Pancreas (tissue), 10 donors: Measurements from ENCODE around the gene HCFC1R1. TPM values are rescaled to one million over a fixed set of nuclear protein-coding genes. Genes with fewer than 3 reads are reported as not detected.

Source experiments
- ATAC-seq, 4 donors: fragments of 200-7000 bp; cut with Tn5 transposase; one replicate each; pipeline versions ENCODE4 v1.8.0 to v1.9.1; 2020; ENCODE audit warnings: mild to moderate bottlenecking in 4 of 4, moderate library complexity in 4 of 4
- DNase-seq, 6 donors: peaks; one replicate each; pipeline ENCODE4 v3.0.0-alpha.2; 2020
- FAIRE-seq: peaks from 2 replicates; lab custom pipeline; 2012; peaks lifted over from hg19 to GRCh38; lab: Jason Lieb, UNC
- H3K27ac ChIP-seq, 4 donors: fragments of 200-600 bp; sonication (generic); 1 replicate in 3 of 4; 2 replicates in 1 of 4; pipeline versions ENCODE4 v1.5.0 to v1.8.0; 2020
- H3K27me3 ChIP-seq, 4 donors: fragments of 200-600 bp; one replicate each; pipeline ENCODE4 v1.8.0; 2021
- H3K36me3 ChIP-seq, 3 donors: fragments of 200-600 bp; sonication (generic) in 1 of 3; one replicate each; pipeline versions ENCODE4 v1.5.0 to v1.8.0; 2020 to 2021
- H3K4me1 ChIP-seq, 3 donors: fragments of 200-600 bp; one replicate each; pipeline ENCODE4 v1.8.0; 2021
- H3K4me3 ChIP-seq, 4 donors: fragments of 200-600 bp; sonication (generic) in 2 of 4; one replicate each; pipeline versions ENCODE4 v1.5.0 to v1.8.0; 2020 to 2021
- H3K9me3 ChIP-seq, 4 donors: fragments of 200-600 bp; one replicate each; pipeline ENCODE4 v1.8.0; 2021
- WGBS, 2 donors: extraction: QIAGEN DNeasy Blood & Tissue Kit; methylation state at CpG; one replicate each; pipeline ENCODE4 v1.1.7; 2013; 5-methylcytosine and 5-hydroxymethylcytosine counted together
- intact Hi-C, 3 donors: fragments of 100-400 bp; cut with DNase I; formaldehyde crosslinking; loops; one replicate each; pipeline versions ENCODE4 v1.11.1 to v1.14.2; 2022
- polyA plus RNA-seq, 2 donors: library from polyadenylated mRNA; stranded (reverse); fragments of 200-250 nt; gene quantifications; one replicate each; pipeline ENCODE4 v1.2.3, GENCODE V29; 2013
- total RNA-seq, 6 donors: library from RNA; stranded (reverse); fragmentation: NEBNext Ultra II Directional in 4 of 6; extraction: Animal tissue kit (Norgen Biotek cat#: 25700) in 4 of 6; gene quantifications; one replicate each; pipeline versions ENCODE4 v1.2.1 to v1.2.4, GENCODE V29; 2021 to 2023
- TF ChIP-seq, protein P1 (sequence below), 4 donors: fragments of 200-600 bp; sonication (generic) in 3 of 4; IDR thresholded peaks; one replicate each; pipeline versions ENCODE4 v1.5.0 to v1.8.0; 2021; ENCODE audit warnings: antibody characterized with exemption in 4 of 4
- donor health status: healthy with polysubstance abuse.
- donor health status: DM: no; HTN: no; CAD: no; lungs with moderate emphysema.
- donor health status: DM: no; HTN: no; CAD: no.
- donor health status: control.
- donor health status: control.
- donor health status: Bipolar disorder and iron deficiency.
- donor health status: DM: yes; HTN: yes; CAD: no.
- donor health status: DM: no; HTN: no; CAD: no.
- donor health status: DM: no; HTN: no; CAD: no.
- donor health status: DM: yes; HTN: yes; CAD: no.

The HCFC1R1 gene
- total and polyA plus RNA-seq, 8 donors, result 10.5 to 119 (median 14.4) TPM

- peak in 1 of 6 donors; percentile 39 for DNase-seq
- TF ChIP-seq, protein P1, sequence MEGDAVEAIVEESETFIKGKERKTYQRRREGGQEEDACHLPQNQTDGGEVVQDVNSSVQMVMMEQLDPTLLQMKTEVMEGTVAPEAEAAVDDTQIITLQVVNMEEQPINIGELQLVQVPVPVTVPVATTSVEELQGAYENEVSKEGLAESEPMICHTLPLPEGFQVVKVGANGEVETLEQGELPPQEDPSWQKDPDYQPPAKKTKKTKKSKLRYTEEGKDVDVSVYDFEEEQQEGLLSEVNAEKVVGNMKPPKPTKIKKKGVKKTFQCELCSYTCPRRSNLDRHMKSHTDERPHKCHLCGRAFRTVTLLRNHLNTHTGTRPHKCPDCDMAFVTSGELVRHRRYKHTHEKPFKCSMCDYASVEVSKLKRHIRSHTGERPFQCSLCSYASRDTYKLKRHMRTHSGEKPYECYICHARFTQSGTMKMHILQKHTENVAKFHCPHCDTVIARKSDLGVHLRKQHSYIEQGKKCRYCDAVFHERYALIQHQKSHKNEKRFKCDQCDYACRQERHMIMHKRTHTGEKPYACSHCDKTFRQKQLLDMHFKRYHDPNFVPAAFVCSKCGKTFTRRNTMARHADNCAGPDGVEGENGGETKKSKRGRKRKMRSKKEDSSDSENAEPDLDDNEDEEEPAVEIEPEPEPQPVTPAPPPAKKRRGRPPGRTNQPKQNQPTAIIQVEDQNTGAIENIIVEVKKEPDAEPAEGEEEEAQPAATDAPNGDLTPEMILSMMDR (IDR thresholded peaks at IDR 0.05), result no peak
- Histone ChIP-seq H3K4me1 (peaks cover 41 to 56% (median 43%) of the 10 kb centered on the region in 3 donors), H3K27me3 (no peaks in the 10 kb centered on the region), H3K4me3 (peak overlapping the region in 1 of 4 donors; percentile 45), H3K27ac (peak overlapping the region; percentile 53 to 93 (median 79)), H3K36me3 (no peaks in the 10 kb centered on the region), H3K9me3 (no peaks in the 10 kb centered on the region)
- 33 to 34% methylated on average over 17 of the region's 17 CpGs for WGBS, 2 donors
- ATAC-seq, result no peak
- FAIRE-seq, result no peak
- intact Hi-C loops, result no loop called here
Observed at GRCh38 chr16:3007957-3008689, 15.6 kb downstream of the HCFC1R1 start.

DNA sequence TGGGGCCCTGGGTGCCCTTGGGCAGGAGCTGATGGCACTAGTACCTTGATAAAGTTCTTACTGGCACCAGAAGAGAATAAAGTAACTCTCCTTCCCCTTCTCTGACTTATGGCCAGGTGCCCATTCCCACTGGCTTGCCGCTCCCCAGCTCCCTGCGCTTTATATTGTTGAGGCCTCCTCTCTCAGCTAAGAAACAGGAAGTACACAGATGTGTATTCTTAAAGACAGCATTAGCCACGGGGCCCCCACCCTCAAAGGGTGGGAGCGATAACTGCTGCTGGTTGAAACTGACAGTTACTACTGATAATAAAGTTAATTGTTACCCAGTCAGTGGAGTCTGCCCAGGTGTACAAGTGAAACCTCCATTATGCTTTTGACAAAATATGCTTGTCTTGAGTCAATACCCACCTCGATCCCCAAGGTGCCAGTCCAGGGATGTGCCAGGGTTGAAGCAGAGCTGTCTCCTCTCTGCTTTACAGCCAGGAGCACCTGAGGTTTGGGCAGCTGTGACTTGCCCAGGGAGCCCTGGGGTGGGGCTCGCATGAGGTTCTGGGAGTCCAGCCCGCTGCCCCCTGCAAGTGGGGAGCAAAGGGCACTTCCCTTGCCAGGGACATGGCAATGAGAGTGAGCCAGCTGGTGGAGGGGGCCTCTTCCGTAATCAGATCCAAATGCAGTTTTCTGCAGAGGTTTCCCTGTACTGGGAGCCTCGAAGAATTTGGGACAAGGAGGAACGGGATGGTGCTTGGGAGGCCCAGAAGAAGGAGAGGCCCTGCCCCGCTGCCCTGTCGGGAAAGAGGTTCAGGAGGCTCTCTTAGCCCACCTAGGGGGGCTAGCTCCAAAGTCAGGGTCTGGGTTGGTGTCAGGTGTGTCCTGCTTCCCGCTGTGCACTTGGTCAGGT lies 16.4 kb downstream of the HCFC1R1 start:
- intact Hi-C loops, result no loop called here
- peak; percentile 15 to 46 (median 33) for ATAC-seq
- FAIRE-seq, result no peak
- Histone ChIP-seq H3K9me3 (no peaks in the 10 kb centered on the region), H3K36me3 (no peaks in the 10 kb centered on the region), H3K4me3 (peak overlapping the region in 2 of 4 donors; percentile 45 to 51), H3K27ac (peak overlapping the region; percentile 53 to 93 (median 79)), H3K27me3 (no peaks in the 10 kb centered on the region), H3K4me1 (peaks cover 41 to 56% (median 43%) of the 10 kb centered on the region in 3 donors)
- TF ChIP-seq, protein P1 (IDR thresholded peaks at IDR 0.05), result no peak
- peak in 5 of 6 donors; percentile 64 to 78 (median 68) for DNase-seq
- WGBS, 2 donors, result 15 to 17% methylated on average over 13 of the region's 13 CpGs

DNA sequence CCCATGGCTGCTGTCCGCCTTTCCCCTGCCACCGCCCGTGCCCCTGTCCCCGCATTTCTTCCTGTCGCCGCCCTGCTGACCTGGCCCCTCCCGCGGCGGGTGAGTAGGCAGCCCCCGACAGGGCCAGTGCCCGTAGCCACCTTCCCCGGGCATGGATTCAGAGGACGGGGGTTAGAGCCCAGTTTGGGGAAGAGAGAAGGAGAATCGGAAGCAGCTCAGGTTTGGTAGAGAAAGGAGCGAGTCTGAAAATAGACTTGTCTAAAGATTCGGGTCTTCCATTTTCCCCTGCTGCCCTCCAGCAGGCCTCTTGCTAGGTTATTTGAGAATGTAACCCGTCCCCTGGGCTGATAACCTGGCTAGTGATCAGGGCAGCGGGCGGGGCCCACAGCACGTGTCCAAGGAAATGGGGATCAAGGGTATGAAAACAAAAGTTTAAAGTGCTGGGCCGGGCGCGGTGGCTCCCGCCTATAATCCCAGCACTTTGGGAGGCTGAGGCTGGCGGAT lies 18.9 kb downstream of the HCFC1R1 start:
- DNase-seq (peak in 5 of 6 donors; percentile 74 to 89 (median 79)), FAIRE-seq (no peak), ATAC-seq (peak in 2 of 4 donors; percentile 11 to 13)
- Histone ChIP-seq H3K4me1 (peaks cover 31 to 43% (median 32%) of the 10 kb centered on the region in 3 donors), H3K27me3 (no peaks in the 10 kb centered on the region), H3K27ac (peak overlapping the region; percentile 53 to 93 (median 79)), H3K9me3 (no peaks in the 10 kb centered on the region), H3K4me3 (peak overlapping the region; percentile 11 to 51 (median 31)), H3K36me3 (no peaks in the 10 kb centered on the region)
- TF ChIP-seq, protein P1 (IDR thresholded peaks at IDR 0.05), result no peak
- intact Hi-C loops, result no loop called here
- WGBS, 2 donors, result 3% methylated on average over 25 of the region's 25 CpGs

GRCh38 chr16:3004319-3004718 lies 19.4 kb downstream of the HCFC1R1 start:
- Histone ChIP-seq H3K27me3 (no peaks in the 10 kb centered on the region), H3K9me3 (no peaks in the 10 kb centered on the region), H3K27ac (no peak overlapping the region), H3K4me3 (peak overlapping the region in 1 of 4 donors; percentile 51), H3K4me1 (peaks cover 27 to 38% (median 31%) of the 10 kb centered on the region in 3 donors), H3K36me3 (no peaks in the 10 kb centered on the region)
- DNase-seq (peak in 2 of 6 donors; percentile 72), ATAC-seq (no peak), FAIRE-seq (no peak)
- intact Hi-C loops, result no loop called here
- TF ChIP-seq, protein P1 (IDR thresholded peaks at IDR 0.05), result no peak
- 0 to 1% methylated on average over 20 to 65 of the region's 67 CpGs for WGBS, 2 donors
